MCF 10A (cell line): ENCODE data around the gene DHX15. TPM values are rescaled to one million over a fixed set of nuclear protein-coding genes. Genes with fewer than 3 reads are reported as not detected.

Experiments
- Bru-seq: library from RNA; stranded (reverse); fragments of 400-500 nt; gene quantifications from one replicate; lab custom pipeline; 2021; lab: Mats Ljungman, UMichigan
- BruChase-seq, 2 experiments: library from RNA; stranded (reverse); fragments of 400-500 nt; gene quantifications; one replicate each; lab custom pipeline; 2021; lab: Mats Ljungman, UMichigan
- BruUV-seq: library from RNA; stranded (reverse); fragments of 400-500 nt; replicated peaks from 2 replicates; lab custom pipeline; 2021; lab: Mats Ljungman, UMichigan
- CTCF ChIA-PET: fragments of 300-600 bp; sonication (Branson Sonifier 250); formaldehyde crosslinking; extraction: SDS; loops from one replicate; lab custom pipeline; 2021; ENCODE audit warnings: antibody characterized with exemption, inconsistent platforms; lab: Yijun Ruan, JAX
- POLR2A ChIA-PET: fragments of 300-600, 350-650 bp; sonication (Branson Sonifier 250); formaldehyde crosslinking; extraction: SDS; loops from one replicate; lab custom pipeline; 2020; ENCODE audit warnings: antibody characterized with exemption, inconsistent platforms; lab: Yijun Ruan, JAX
- DNase-seq: peaks from one replicate; pipeline ENCODE4 v3.0.0-alpha.2; 2018; ENCODE audit not compliant: unreplicated experiment
- H3K27ac Mint-ChIP-seq: one replicate; pipeline ENCODE4 v1.8.0; 2022; ENCODE audit warnings: mild to moderate bottlenecking, low read depth, mixed read lengths; ENCODE audit not compliant: unreplicated experiment
- H3K27me3 Mint-ChIP-seq: one replicate; pipeline ENCODE4 v1.8.0; 2022; ENCODE audit warnings: mixed read lengths; ENCODE audit not compliant: insufficient read depth, unreplicated experiment
- H3K36me3 Mint-ChIP-seq: one replicate; pipeline ENCODE4 v1.8.0; 2022; ENCODE audit warnings: mild to moderate bottlenecking, moderate library complexity, mixed read lengths; ENCODE audit not compliant: insufficient read depth, unreplicated experiment
- H3K4me1 Mint-ChIP-seq: one replicate; pipeline ENCODE4 v1.8.0; 2022; ENCODE audit warnings: mixed read lengths; ENCODE audit not compliant: insufficient read depth, unreplicated experiment
- H3K4me3 Mint-ChIP-seq: one replicate; pipeline ENCODE4 v1.8.0; 2022; ENCODE audit warnings: mild to moderate bottlenecking, moderate library complexity, mixed read lengths; ENCODE audit not compliant: unreplicated experiment
- H3K9me3 Mint-ChIP-seq: one replicate; pipeline ENCODE4 v1.8.0; 2022; ENCODE audit warnings: mixed read lengths; ENCODE audit not compliant: unreplicated experiment
- CTCF ChIP-seq: fragments of 200-600 bp; IDR thresholded peaks from one replicate; pipeline ENCODE4 v1.8.0; 2022; ENCODE audit warnings: antibody characterized with exemption, mild to moderate bottlenecking; ENCODE audit not compliant: unreplicated experiment
- intact Hi-C: fragments of 100-400 bp; cut with micrococcal nuclease; formaldehyde crosslinking; loops from 2 replicates; pipeline ENCODE4 v1.14.1; 2022
- long read RNA-seq: library from polyadenylated mRNA; stranded (forward); transcript quantifications from one replicate; pipeline ENCODE4 v2.0.0, GENCODE V29; 2022
- total RNA-seq: library from RNA; stranded (reverse); gene quantifications from 2 replicates; pipeline ENCODE4 v1.2.3, GENCODE V29; 2022

Gene DHX15
- total RNA-seq: 114 and 125 TPM in 2 replicates
- Bru-seq, nascent RNA: percentile 97 among the genes with signal in this experiment
- percentile 94 among the genes with signal in this experiment for BruChase-seq, experiment 1, labeled RNA remaining after a 6-hour chase
- percentile 95 among the genes with signal in this experiment for BruChase-seq, experiment 2, labeled RNA remaining after a 2-hour chase
- long read RNA-seq, transcript DHX15-201 (14 exons, 2,994 nt): major isoform, 157 of 216 reads
- long read RNA-seq, partial matches to known transcripts: 21 of 216 reads
- long read RNA-seq, other reads (novel, unspliced or antisense): 34 of 216 reads

DNA sequence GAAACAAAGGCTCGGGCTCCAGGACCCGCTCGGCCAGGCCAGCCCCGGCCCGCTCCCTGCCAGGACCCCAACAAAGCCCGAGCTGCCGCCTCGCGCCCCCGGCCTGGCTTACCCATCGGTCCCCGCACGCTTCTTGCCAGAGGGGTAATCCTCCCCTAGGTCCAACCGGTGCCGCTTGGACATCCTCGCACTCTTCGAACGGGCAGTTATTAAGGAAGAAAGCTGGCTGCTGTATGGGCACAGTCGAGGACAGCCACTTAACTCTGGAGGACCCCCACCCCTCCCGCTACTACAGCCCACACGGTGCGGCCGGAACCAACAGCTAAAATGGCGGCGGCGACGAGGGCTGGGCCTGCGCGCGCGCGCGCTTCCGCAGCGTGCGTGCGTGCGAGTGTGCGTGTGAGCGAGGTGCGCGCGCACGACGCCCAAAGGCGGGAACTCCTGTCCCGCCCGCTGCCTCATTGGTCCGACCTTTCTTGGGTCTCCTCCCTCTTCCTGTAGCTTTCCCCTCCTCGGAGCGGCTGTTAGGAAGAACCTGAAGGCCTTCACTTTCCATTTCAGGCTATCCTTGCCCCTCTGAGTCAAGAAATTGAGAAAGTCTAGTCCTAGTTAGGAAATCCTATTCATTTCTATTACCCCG, at the start of gene DHX15:
TSS of gene DHX15 (minus strand) at position 344 of the 640 bp plus-strand sequence. CDS start at position 183, 161 bp downstream.
- BruUV-seq: no TSS peak
- CTCF ChIA-PET: interaction anchor here (0.6 to 0.7 kb wide), 3 partner anchors 9 to 268 kb away, joined by 3 to 4 read pairs (median 3); no protein-coding TSS in a partner anchor

GRCh38 chr4:24632011-24632410, 47.7 kb upstream of the DHX15 start:
- POLR2A ChIA-PET: no interaction called here
- no peak for TF ChIP-seq CTCF
- DNase-seq: no peak
- Mint-ChIP-seq H3K9me3 (no peaks in the 10 kb centered on the region), H3K36me3 (no peaks in the 10 kb centered on the region), H3K4me1 (no peaks in the 10 kb centered on the region), H3K4me3 (no peak overlapping the region), H3K27me3 (no peaks in the 10 kb centered on the region), H3K27ac (no peak overlapping the region)
- CTCF ChIA-PET: no interaction called here
- no TSS peak for BruUV-seq
- intact Hi-C loops: no loop called here

More for the DNA sequence above, at the start of gene DHX15:
- POLR2A ChIA-PET: interaction anchor here (0.6 to 3.2 kb wide), 34 partner anchors 8 to 651 kb away, joined by 3 to 15 read pairs (median 4); partner anchors contain the start of gene SEPSECS
- peak; percentile 98 for DNase-seq
- peaks cover 33% of the 10 kb centered on the region for H3K36me3 Mint-ChIP-seq
- no peak for TF ChIP-seq CTCF
- H3K4me3 Mint-ChIP-seq: peak within 1 kb of the TSS; percentile 85
- peak within 1 kb of the TSS; percentile 94 for H3K27ac Mint-ChIP-seq
- peaks cover 15% of the 10 kb centered on the region for H3K4me1 Mint-ChIP-seq
- H3K9me3 Mint-ChIP-seq: no peaks in the 10 kb centered on the region
- no peaks in the 10 kb centered on the region for H3K27me3 Mint-ChIP-seq
- intact Hi-C loops: loop anchor here (1.0 kb wide), 1 partner anchor 74 kb away; no protein-coding TSS in a partner anchor

DNA sequence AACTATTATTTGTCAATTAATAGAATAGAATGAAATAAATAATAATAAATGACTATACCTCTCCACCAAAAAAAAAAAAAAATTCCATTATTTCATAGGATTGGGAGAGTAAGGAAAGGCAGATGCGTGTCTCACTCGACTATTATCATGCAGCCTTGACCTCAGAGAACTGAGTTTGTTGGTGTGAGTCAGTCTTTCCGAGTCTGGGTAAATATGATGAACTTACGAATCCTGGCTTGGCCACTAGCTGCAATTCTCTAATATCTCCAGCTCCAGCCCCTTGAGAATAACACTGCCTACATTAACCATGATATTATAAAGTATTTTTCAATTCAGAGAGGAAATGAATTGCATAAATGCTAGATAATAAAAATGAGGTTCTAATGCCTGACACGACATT, 46.6 kb upstream of the DHX15 start:
- H3K27ac Mint-ChIP-seq: no peak overlapping the region
- DNase-seq: no peak
- ChIA-PET CTCF (no interaction called here), POLR2A (no interaction called here)
- intact Hi-C loops: no loop called here
- no TSS peak for BruUV-seq
- H3K4me3 Mint-ChIP-seq: no peak overlapping the region
- no peaks in the 10 kb centered on the region for H3K27me3 Mint-ChIP-seq
- H3K9me3 Mint-ChIP-seq: no peaks in the 10 kb centered on the region
- no peak for TF ChIP-seq CTCF
- no peaks in the 10 kb centered on the region for H3K36me3 Mint-ChIP-seq
- no peaks in the 10 kb centered on the region for H3K4me1 Mint-ChIP-seq

GRCh38 chr4:24625091-24625490, 40.7 kb upstream of the DHX15 start:
- POLR2A ChIA-PET: interaction anchor here (1.2 kb wide), 1 partner anchor 18 kb away, joined by 3 read pairs; no protein-coding TSS in a partner anchor
- no TSS peak for BruUV-seq

More at GRCh38 chr4:24625091-24625490, 40.7 kb upstream of the DHX15 start:
- peaks cover 11% of the 10 kb centered on the region for H3K9me3 Mint-ChIP-seq
- intact Hi-C loops: no loop called here
- H3K36me3 Mint-ChIP-seq: no peaks in the 10 kb centered on the region
- CTCF ChIA-PET: no interaction called here
- TF ChIP-seq CTCF: no peak
- DNase-seq: no peak
- no peaks in the 10 kb centered on the region for H3K27me3 Mint-ChIP-seq
- no peaks in the 10 kb centered on the region for H3K4me1 Mint-ChIP-seq
- H3K27ac Mint-ChIP-seq: no peak overlapping the region
- H3K4me3 Mint-ChIP-seq: no peak overlapping the region
